Activated CD8-positive, alpha-beta memory T cell treated with anti-CD3 and anti-CD28 coated beads, Interleukin-2, amount 50 U/mL, for 4 hours (primary cell): ENCODE measurements around the gene MAP1LC3C.

Experiments
- DNase-seq: peaks from one replicate; pipeline ENCODE4 v3.0.0-alpha.2; 2020

MAP1LC3C gene

DNA sequence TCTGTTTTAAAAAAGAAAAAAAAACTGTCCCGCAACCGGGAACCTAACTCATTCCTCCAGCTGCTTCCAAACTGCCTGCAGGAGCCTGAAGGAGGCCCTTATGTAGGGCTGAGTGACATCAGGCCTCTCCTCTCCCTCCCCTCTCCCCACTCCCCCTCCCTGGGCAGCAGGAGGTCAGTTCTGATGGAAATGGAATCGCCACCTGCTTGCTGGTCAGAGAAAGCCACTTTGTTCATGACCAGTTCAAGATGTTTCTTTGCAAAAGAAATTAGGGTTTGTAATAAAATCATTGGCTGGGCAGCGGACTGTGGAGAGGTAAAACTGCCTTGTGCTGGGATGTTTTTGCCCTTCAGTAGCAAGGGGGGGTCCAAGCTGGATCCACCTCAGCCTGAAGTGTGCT, at the start of gene MAP1LC3C:
Gene MAP1LC3C, minus strand, starts transcription at position 73 of the 400 bp plus-strand sequence. CDS start 90 bp downstream, outside the sequence.
- no peak for DNase-seq

DNA sequence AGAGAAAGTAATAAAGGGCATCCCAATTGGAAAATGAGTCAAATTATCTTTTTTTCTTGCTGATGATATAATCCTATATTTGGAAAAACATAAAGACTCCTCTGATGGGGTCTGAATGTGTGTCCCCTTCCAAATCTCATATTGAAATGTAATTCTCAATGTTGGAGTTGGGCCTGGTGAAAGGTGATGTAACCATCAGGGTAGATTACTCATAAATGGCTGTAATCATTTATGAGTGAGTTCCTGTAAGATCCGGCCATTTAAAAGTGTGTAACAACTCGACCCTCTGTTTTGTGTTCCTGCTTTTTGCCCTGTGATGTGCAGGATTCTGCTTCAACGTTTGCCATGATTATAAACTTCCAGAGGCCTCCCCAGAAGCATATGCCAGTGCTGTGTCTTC, 44.3 kb upstream of the MAP1LC3C start:
- DNase-seq, result no peak

DNA sequence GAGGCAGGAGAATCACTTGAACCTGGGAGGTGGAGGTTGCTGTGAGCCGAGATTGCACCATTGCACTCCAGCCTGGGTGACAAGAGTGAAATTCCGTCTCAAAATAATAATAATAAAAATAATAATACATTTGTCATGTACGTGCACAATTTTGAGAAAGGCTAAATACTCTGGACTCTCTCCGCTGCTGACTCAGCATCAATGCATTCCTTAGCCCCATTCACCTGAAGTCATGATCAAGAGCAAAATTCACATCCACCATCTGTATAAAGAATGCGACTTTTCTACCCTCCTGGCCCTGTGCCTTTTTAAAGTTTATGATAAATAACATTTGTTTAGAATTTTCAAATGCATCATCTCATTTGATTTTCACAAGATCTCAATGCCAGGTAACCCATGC, 35.5 kb upstream of the MAP1LC3C start:
- no peak for DNase-seq

DNA sequence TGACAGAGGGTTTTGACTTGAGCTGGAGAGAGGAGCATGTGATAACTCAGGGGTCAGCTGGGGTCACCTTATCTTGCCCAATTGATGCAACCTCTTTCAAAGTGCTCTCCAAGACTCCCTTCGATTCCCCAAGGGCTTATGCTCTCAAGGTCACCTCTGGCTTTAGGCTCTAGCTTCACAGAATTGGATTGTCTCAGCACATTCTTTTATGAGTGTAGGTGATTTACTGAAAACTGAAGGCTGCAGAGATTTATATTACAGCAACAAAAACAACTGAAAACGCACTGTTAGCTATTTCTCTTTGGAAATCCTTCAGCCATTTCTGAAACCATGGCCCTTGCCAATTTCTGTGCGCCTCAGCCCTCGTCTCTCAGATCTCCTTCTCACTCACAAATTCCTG, 34.5 kb upstream of the MAP1LC3C start:
- no peak for DNase-seq

DNA sequence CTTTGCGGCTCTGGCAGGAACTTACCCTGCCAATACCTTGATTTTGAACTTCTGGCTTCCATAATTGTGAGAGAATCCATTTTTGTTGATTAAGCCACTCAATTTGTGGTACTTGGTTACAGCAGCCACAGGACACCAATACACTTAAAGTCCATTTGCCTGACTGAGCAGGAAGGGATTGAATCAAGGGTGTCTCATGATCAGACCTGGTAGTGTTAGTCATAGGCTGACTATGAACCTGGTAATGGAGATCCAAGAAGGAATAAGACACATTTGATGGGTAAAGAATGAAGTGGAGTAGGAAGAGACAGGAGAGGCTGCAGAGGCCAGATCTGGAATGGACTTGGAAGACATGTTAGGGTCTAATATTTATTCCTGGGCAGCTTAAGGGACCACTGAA, 31.2 kb upstream of the MAP1LC3C start:
- DNase-seq, result no peak

DNA sequence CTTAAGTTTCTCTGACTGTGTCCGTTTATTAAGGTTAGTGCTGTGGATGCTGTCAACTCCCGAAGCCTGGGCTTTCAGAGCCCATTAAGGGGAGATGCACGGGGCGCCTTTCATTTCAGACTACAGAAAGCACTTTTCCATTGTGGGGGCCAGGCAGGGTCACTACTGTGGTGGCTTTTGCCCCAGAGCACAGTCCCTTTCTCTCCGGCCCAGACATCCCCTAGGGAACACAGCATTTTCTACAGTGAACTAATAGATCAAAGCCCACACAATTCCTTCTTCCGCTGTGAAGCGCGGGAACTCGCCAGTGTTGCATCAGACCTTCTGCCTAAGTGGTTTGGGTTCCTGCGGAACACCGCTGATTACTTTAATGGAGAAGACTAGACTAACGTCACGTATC, 26.8 kb upstream of the MAP1LC3C start:
- no peak for DNase-seq

DNA sequence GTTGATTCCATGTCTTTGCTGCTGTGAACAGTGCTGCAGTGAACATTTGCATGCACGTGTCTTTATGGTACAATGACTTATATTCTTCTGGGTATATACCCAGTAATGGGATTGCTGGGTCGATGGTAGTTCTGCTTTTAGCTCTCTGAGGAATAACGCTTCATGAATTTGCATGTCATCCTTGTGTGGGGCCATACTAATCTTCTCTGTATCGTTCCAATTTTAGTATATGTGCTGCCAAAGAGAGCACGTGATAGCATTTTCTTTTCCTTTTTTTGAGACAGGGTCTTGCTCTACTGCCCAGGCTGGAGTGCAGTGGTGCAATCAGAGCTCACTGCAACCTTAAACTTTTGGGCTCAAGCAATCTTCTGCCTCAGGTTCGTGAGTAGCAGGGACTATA, 24.9 kb upstream of the MAP1LC3C start:
- no peak for DNase-seq

DNA sequence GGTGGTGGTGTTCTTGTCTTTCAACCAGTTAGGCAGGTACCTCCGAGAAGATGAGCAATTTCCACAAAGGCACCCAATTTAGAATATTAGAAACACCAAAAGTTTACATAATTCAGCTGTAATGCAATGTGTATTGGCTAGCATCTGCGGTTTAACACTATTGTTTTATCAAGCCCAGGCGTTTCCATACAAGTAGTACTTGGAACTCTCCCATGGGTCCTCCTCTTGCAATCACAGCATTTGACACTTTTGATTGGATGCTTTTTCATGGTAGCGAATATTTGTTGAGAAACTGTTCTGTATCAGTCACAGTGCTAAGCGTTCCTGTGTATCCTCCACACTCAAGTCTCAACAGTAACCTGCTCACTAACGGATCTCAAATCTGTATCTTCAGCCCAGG, 20.1 kb upstream of the MAP1LC3C start:
- DNase-seq, result no peak

DNA sequence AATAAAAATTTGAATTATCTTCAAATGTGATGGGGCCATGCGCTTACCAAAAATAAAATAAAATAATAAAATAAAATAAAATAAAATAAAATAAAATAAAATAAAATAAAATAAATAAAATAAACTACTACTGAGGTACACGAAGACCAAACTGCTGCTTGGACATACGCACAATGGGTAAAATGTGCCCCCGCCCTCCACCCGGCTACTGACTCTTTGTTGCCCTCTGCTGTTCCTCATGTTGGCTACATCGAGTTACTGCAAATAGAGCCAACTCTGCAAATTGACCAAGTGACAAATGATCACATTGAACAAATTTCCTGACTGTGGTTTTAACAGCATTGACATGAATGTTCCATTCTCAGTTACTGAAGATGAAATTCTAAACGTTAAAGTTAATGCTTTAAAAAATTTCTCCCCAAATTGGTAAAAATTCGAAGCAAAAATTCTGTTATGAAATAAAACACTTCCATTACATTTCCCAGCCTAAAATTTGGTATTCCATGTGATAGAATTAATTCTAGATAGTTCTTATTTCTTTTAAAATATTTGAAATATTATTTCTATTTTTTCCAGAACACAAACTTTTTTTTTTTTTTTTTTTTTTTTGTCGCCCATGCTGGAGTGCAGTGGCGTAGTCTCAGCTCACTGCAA, 18.8 kb upstream of the MAP1LC3C start:
- DNase-seq, result peak; percentile 19

DNA sequence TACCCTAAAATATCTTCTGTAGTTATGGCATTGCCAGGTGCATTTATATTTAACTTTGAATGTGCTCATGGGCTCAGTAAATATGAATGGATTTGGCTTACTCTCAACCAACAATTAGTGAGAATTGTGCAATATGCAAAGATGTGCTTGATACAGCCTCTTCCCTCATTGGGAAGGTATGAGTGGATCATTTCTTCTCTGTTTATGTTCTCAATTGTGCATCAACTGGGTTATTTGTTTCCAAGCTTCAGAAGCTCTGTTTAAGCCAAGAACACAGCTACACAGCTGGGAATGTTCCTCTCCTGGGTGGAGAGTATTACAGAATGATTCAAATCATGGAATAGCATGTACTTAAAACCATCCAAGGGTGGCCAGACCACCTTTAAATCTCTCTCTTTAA, 17.6 kb upstream of the MAP1LC3C start:
- no peak for DNase-seq

DNA sequence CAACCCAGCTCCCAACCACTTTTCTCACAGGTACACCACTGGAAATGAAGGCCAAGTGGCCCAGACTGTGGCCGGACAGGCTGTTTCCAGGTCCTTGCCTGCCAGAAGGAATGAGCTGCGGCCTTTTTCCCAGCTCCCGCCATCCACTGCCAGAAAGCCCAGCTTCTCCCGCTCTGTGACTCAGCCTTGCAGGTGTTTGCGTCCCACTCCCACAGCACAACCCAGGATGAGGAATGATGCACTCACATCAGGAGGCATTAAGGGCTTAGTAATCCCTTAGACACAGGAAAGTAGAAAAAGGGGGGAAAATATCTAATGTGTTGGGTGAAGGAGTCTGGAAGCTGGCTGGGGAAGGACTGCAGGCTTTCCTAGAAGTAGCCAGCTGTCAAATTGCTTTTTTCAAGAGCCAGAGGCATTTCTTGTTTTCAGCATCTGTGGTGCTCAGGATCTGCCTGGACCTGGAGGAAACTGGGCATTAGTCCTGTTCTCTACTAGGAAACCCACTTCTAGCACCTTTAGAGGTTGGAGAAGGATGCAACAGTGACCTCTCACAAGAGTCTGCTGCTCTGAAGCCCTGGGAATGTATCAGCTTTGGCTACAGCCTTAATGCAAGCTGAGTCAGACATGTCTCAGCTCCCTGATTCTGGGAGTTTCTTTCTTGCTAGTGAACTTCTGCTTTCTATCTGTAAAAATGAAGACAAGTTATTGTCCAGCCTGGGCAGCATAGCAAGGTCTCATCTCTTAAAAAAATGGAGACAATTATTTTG, 13.2 kb upstream of the MAP1LC3C start:
- no peak for DNase-seq

DNA sequence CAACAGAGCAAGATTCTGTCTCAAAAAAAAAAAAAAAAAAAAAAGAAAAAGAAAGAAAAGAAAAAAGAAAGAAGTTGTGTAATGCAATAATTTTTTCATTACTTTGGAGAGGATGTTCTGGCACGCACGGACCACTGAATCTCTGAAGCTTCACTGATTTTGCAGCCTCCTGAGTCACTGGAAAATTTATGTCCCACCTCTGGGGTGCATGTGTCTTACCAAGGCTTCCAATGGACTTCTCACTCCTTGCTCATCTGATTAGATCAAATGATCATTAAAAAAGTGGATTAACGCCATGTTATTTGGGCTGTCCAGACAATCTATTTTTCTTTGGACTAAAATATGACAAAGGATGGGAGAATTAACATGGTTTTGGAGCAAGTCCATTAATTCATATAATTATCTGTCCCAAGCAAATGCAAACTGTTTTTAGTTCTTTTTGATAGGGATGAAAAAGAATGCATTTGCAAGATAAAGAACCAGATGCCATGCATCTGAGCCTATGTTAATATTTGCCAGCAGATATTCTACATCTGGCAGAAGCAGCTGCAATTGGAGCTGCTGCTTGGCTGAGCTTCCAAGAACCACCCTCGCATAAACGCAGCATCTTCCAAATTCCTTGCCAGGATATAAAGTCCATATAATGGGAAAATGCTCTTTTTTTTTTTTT, 10.1 kb upstream of the MAP1LC3C start:
- DNase-seq, result no peak

DNA sequence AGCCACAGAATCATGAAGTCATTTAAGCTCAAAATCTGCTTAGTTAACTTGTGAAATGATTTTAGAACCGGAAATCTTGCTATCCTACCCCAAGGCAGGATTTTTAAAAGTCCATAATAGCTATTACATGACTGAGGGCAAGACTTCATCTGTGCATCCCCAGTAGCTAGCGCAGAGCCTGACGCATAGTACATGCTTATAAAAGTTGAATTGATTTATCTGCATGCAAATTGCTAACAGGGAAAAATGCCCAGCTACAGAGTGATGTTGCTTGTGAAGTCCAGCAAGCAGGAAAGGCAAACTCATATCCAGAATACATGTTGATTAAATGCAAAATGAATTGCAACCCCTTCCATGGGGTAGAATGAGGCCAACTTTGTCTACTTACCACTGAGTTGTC, 8.1 kb upstream of the MAP1LC3C start:
- DNase-seq, result no peak

DNA sequence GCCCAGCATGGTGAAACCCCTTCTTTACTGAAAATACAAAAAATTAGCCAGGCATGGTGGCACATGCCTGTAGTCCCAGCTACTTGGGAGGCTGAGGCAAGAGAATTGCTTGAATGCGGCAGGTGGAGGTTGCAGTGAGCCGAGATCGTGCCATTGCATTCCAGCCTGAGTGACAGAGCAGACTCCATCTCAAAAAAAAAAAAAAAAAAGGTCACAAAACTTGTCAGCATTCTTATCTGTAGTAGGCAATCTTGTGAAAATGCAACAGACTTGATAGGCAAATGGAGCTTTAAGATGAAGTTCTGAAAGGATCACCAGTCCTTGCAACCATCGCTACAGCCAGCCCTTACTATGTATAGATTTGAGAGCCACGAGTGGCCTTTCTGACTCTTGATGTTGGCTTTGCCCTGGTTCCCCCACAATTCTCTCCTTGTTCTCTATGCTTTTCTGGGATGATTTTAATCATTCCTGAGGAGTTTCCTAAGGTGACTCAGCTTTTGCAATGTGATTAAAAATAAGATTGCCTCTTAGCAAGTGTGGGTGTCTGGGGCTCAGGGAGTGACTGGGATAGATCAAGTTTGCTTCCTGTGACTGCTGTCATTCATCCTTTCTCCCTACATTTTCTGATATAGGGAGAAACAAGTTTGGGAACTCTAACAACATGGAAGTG, 7.1 kb upstream of the MAP1LC3C start:
- no peak for DNase-seq

DNA sequence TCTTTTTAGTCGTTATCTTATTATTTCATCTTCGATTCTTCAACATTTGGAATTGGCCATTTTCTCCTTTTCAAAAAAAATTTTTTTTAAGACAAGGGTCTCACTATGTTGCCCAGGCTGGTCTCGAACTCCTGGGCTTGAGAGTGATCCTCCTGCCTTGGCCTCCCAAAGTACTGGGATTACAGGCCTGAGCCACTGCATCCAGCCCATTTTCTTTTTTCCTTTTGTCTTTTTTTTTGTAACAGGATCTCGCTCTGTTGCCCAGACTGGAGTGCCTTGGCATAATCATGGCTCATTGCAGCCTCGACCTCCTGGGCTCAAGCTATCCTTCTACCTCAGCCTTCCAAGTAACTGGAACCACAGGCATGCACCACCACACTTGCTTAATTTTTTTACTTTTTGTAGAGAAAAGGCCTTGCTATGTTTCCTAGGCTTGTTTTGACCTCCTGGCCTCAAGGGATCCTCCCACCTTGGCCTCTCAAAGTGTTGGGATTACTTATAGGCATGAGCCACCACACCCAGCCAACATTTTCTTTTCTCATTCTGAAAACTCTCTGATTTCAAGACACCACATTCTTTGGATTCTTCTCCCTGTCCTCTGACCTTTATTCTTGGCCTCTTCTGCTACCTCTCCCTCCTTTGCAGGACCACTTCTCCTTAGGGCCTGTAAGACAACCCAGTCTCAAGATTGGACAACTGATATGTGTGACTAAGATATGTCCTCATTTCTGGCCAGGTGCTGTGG, 6.0 kb upstream of the MAP1LC3C start:
- DNase-seq, result no peak

DNA sequence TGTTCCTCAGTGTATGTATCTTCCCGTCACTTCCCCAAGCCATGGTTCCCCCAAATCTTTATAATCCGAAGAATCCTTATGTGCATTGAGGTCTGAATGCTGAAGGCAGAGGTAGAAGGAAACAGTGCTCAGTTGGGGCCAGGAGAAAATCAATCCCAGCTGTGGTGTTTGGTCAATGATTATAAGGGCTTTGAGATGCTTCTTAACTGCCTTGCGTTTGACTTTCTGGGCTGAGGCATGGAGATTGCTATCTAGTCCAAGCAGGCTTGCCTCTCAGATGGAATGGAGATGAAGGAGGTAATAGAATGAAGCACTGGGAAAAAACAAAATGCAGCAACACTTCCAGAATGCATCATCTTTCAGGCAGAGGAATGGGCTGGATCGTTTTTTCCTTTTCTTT, 3.6 kb upstream of the MAP1LC3C start:
- DNase-seq, result no peak

DNA sequence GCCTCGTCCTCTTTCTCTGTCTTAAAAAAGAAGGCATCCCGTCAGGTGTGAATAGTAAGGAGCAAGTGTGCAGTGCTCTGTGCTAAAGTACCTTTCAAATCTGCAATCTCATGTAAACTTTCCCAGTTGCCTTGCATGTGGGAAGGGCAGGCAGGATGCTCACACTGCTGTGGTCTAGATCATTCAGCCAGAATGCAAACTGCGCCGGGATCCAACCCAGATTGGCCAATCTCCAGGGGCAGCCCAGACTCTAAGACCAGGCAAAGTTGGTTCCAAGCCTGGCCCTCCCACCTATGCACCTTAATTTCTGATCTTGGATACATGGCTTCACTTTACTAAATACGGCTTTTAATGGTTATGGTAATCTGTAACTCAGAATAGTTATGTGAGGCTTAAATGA, 3.2 kb upstream of the MAP1LC3C start:
- no peak for DNase-seq

DNA sequence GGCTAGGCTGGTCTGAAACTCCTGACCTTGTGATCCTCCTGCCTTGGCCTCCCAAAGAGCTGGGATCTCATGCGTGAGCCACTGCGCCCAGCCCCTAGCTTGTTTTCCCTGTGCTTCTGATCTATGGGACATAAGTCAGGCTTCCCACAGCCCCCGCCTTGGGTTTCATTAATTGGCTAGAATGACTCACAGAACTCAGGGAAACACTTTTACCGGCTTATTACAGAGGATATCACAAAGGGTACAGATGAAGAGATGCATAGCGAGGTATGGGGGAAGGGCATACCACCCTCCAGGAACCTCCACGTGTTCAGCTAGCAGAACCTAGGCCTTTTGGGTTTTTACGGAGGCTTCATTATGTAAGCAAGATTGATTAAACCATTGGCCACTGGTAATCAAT, 1.5 kb upstream of the MAP1LC3C start:
- DNase-seq, result no peak

DNA sequence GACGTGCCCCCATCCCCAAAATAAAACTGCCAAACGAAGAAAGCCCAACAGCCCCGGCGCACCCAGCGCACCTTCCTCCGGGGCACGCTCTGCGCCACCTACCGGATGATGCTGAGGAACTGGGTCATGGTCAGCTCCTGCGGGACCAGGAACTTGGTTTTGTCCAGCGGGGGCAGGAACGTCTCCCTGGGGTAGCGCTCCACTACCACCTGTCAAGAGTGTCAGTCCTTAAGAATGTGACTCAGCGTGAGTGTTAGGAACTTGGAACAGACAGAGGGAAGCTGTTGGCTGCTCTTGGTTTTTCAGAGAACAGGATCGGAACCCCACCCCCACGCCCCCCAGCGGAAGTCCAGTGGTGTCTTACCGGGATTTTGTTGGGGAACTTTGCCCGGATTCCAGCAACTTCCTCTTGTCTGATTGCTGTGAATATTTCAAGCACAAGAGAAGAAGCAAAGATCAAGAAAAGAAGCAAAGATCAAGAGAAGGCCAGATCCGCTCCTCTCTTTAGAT, 431 bp downstream of the MAP1LC3C start:
- DNase-seq, result peak; percentile 42

DNA sequence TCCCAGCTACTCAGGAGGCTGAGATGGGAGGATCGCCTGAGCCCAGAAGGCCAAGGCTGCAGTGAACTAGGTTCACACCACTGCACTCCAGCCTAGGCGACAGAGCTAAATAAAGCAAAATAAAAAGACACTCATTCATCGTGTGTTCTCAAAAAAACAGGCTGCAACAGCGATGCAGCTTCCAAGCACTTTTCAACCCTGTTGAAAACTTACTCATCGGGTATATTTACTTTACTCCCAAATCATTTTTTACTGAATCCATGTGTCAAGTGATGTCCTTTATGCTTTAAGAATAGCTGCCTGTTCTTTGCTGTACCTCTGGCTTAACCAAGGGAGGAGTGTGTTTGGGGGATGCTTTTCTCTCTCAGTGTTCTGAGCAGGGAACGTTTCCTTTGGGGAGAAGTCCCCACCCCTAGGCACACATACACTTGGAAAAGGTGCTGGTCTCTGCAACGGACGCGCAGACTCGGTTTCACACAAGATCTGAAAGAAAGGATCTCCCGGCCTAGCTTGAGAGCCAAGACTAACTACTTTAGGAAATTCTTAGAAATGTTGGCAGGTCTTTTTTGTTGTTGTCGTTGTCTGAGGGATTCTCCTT, 1.4 kb downstream of the MAP1LC3C start:
- DNase-seq, result no peak

DNA sequence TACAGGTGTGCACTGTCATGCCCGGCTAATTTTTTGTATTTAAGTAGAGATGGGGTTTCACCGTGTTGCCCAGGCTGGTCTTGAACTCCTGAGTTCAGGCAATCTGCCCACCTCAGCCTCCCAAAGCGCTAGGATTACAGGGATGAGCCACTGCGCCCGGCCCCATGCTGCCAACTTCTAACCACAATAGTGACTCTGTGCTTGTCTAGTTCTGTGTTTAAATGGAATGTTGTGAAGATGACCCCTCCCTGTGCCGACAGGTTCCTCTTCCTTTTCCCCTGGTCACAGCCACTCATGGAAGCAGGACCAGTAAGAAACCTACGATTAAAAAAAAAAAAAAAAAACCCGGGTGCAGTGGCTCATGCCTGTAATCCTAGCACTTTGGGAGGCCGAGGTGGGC, 4.7 kb downstream of the MAP1LC3C start:
- DNase-seq, result no peak

DNA sequence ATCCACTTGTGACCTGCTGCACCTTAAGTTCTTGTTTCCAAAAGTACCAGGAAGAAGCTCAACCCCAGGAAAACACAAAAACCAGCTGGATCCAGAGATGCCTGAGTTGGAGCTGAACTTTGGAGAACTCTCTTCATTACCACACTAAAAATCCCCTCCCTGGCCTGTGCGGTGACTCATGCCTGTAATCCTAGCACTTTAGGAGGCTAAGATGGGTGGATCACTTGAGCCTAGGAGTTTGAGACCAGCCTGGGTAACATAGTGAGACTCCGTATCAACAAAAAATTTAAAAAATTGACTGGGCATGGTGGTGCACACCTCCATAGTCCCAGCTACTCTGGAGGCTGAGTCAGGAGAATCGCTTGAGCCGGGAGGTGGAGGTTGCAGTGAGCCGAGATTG, 6.2 kb downstream of the MAP1LC3C start:
- no peak for DNase-seq
